ENCODE data around the gene FAM171A1. TPM values are rescaled to one million over a fixed set of nuclear protein-coding genes. Genes with fewer than 3 reads are reported as not detected.
"Not testable (repeated sequence)": the region's sequence is repeated elsewhere in the genome, so short reads cannot be mapped to it uniquely, and the experiment has no call there.

Gene FAM171A1
- total RNA-seq, 1 experiment from 2014 or later, result 44.1 TPM

- no peak for DNase-seq (ENCODE audit: low spot score)
Observed at GRCh38 chr10:15290671-15291070, 80.4 kb downstream of the FAM171A1 start.

DNA sequence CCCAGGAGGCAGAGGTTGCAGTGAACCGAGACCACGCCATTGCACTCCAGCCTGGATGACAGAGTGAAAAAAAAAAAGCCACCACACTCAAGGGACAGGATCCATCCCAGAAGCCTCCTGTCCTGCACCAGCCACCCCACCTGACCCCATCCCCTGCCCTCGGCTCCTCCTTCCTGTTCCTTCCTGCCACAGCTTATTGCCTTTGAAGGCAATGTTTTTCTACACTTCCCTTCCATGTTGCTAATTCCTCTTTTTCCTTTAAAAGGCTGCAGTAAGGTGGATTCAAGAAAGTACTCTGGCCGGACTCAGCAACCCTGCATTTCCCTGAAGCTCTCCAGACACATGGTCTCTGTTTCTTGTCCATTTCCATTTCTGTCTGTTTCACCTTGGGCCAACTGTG is 80.9 kb downstream of the FAM171A1 start:
- no peak for DNase-seq (ENCODE audit: low spot score)

- no peak for DNase-seq (ENCODE audit: low spot score)
Observed at GRCh38 chr10:15280974-15281373, 90.1 kb downstream of the FAM171A1 start.

- no peak for DNase-seq (ENCODE audit: low spot score)
Observed at GRCh38 chr10:15280462-15280861, 90.6 kb downstream of the FAM171A1 start.

DNA sequence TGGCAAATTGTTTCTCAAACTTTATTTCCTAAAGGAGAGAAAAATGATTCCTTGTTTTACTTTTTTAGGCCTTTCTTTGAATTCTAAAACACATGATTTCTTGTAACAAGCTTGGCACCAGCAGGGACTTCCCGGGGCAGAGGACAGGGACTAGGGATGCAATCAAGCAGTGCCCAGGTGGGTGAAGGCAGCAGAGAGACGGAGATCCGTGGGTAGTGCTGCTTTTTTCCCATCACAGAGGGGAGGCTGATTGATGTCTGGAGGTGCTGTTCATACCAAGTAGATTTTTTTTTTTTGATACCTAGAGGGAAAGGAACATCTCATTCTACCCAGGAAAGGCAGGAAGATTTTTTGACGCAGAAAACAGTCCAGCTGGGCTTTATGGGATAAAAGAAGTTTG is 91.9 kb downstream of the FAM171A1 start:
- no peak for DNase-seq (ENCODE audit: low spot score)

DNA sequence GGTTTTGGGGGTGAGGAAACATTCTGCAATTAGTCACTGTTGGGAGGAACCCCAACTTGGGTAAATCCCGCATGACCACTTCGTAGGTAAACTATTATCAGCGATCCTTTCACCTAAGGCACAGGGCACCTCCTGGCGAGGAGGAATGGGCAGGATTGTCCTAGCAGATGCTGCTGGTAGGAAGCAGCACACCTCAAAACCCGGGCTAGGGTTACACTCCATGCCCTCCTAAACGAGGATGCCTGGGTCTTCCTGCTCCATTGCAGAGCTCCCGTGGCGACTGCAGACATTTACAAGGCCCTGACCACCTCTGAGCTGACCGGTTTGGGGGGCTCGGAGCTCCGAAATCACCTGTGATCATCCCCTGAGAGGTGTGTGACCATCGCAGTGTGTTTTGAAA is 92.3 kb downstream of the FAM171A1 start:
- no peak for DNase-seq (ENCODE audit: low spot score)

GRCh38 chr10:15276039-15276438 is 95.0 kb downstream of the FAM171A1 start:
- DNase-seq (ENCODE audit: low spot score), result not testable (repeated sequence)

DNA sequence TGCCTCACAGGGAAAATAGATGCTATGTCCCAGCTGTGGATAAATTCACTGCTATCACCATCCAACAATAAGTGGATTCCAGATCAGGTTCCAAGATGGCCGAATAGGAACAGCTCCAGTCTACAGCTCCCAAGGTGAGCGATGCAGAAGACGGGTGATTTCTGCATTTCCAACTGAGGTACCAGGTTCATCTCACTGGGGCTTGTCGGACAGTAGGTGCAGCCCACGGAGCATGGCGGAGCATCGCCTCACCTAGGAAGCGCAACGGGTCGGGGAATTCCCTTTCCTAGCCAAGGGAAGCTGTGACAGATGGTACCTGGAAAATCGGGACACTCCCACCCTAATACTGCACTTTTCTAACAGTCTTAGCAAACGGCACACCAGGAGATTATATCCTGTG is 101.3 kb downstream of the FAM171A1 start:
- DNase-seq (ENCODE audit: low spot score), result not testable (repeated sequence)

GRCh38 chr10:15267496-15267895 is 103.6 kb downstream of the FAM171A1 start:
- DNase-seq (ENCODE audit: low spot score), result peak; percentile 13

GRCh38 chr10:15266117-15266516 is 105.0 kb downstream of the FAM171A1 start:
- no peak for DNase-seq (ENCODE audit: low spot score)

- no peak for DNase-seq (ENCODE audit: low spot score)
Observed at GRCh38 chr10:15265558-15265957, 105.5 kb downstream of the FAM171A1 start.

DNA sequence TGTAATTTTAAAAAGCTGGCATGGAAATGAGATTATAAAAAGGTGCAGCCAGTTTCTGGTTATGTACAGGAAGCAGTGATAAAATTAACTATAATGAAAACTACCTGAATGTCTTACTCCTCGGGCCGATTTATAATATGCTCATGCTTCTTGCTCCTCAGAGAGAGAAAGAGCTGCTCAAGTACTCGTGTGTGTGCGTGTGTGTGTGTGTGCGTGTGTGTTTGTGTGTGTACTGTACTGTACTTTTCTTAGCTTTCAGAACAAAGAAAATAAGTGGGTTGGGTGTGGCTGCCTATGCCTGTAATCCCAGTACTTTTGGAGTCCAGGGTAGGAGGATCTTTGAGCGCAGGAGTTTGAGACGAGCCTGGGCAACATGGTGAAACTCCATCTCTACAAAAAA is 106.0 kb downstream of the FAM171A1 start:
- no peak for DNase-seq (ENCODE audit: low spot score)

DNA sequence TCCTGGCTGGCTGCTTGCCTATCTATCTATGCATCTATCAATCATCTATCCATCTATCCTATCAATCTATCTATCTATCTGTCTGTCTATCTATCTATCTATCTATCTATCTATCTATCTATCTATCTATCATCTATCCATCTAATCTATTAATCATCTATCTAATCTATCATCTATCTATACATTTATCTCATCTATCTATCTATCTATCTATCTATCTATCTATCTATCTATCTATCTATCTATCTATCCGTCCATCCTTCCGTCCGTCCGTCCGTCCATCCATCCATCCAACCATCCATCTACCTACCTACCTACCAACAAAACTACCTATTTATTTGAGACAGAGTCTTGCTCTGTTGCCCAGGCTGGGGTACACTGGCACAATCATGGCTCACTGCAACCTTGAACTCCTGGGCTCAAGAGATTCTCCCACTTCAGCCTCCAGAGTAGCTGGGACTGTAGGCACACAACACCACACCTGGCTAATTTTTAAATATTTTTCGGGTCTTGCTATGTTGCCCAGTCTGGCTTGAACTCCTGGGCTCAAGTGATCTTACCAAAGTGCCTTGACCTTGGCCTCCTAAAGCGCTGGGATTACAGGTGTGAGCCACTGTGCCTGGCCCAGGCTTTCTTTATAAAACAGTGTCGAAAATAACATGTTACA is 107.3 kb downstream of the FAM171A1 start:
- no peak for DNase-seq (ENCODE audit: low spot score)

- no peak for DNase-seq (ENCODE audit: low spot score)
Observed at GRCh38 chr10:15262036-15262713, 108.9 kb downstream of the FAM171A1 start.

- no peak for DNase-seq (ENCODE audit: low spot score)
Observed at GRCh38 chr10:15259136-15259535, 112.0 kb downstream of the FAM171A1 start.

GRCh38 chr10:15258255-15258654 is 112.8 kb downstream of the FAM171A1 start:
- no peak for DNase-seq (ENCODE audit: low spot score)

DNA sequence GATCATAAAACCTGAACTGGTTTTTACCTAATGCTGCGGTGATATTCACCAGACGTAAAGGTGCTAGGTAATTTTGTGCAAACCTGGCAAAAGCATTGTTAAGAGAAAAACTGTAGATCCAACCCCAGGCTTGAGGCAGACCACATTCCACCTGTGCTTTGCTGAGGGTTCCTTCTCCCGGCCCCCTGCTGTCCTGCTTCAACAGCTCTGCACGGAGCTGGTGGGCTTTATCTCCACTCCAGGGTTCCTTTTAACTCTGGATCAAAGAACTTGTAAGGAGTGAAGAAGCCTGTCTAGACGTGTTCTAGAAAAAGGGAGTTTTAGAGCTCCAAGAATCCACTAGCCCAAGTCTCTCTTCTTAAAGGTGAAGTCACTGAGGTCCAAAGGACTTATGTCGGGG is 115.1 kb downstream of the FAM171A1 start:
- no peak for DNase-seq (ENCODE audit: low spot score)

DNA sequence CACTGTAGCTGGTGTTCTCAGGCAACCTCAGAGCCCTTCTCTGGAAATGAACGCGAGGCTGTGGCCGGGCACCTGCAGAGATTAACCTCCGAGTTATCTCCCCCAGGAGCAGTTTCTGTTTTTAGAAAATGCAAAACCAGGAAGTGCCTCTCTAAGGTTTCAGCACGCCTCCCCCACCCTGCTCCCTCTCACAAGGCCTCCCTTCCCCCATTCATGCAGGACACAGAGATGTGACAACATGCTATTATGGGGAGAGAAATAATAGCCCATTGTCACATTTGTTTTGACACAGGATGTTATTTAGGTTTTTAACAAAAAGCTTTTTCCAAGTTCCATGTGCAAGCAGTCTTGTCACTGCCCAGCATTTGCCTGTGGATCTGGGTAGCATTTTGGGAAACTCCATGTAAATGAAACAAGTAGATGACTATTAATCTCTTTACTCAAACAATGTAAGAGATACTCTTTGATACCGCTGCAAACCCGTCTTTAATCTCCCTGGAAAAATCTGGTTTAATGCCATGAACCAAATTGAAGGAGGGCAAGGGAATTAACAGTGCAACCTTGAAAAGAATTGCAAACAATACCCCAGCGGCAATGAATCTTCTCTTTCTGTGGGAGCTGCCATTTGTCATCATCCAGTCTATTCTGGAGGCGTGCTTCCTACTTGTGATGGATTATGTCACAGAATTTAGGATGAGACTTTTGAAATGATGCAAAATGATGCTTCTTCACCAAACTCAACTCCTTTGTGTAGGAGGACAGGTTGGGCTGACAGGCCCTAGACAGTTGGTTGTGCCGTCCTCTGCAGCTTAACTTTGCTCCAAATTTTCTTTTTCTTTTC is 116.1 kb downstream of the FAM171A1 start:
- DNase-seq (ENCODE audit: low spot score), result no peak

DNA sequence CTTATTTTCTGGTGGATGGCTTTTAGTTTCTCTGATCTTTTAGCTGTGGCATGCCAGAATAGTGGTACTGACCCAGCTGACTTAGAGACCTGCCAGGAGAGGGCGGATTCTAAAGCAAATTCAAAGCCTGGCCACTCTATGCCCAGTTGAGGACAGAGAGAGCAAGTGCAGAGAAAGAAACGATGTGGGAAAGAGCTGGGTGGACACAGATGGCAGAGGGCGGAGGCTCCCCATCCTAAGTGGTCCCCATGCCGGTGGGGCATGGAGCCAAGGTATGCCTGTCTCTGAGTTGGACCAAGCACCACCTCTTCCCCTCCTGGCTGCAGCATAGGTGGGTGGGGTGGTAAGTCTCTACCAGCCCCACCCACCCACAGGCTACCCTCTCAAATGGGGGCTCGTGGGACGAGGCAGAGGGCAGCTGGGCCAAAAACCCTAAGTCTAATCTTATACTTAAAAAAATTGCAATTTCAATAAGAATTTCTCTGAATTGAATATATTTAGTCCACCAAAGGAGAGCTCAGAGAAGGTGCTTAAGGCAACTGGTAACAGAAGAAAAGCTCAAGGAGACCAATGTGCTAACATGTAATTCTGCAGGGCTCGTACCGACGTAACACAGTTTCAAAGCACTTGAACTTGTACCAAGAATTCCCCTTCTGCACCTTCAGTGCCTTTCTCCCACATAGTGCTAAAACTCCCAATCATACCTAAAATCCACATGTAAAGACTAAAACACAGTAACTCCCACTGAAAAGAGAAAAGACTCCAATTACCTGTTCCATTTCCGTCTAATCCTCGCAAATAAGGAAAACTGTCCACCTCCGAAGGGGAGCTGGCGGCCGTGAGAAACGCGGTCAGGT is 116.9 kb downstream of the FAM171A1 start:
- no peak for DNase-seq (ENCODE audit: low spot score)

DNA sequence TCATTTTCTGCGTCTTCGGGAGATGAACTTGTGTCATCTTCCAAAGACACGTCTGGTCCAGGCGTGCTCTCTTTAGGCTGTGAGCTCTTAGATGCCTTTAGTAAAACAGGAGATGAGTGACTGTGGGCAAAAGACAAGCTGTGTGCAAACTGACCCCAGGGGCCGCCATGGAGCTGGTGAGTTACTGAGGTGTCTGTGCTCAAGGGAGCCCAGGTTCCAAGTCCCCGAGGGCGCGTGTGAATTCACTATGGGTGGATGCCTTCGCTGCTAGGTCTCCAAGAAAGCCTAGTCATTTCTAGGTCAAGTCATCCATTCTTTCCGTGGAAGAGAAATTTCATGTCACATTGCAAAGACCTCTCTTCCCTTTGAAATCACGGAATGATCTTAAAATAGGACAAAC is 118.7 kb downstream of the FAM171A1 start:
- no peak for DNase-seq (ENCODE audit: low spot score)

- no peak for DNase-seq (ENCODE audit: low spot score)
Observed at GRCh38 chr10:15251791-15252380, 119.2 kb downstream of the FAM171A1 start.
